ENCODE data around the gene THAP2.

THAP2 gene

GRCh38 chr12:71663561-71664410 lies at the start of gene THAP2, which contains the start of gene ZFC3H1:
Gene THAP2, plus strand, starts transcription at chr12:71664301. Its CDS starts 209 bp downstream, at chr12:71664510.
Gene ZFC3H1, minus strand, starts transcription at chr12:71663848. Its CDS starts 238 bp downstream, at chr12:71663610.
- DNase-seq (ENCODE audit: low read depth in 4 of 4, low spot score in 1 of 4), result peak; percentile 67 to 82 (median 78)

- DNase-seq (ENCODE audit: low read depth in 4 of 4, low spot score in 1 of 4), result no peak
Measured at GRCh38 chr12:71621938-71622337, 42.2 kb upstream of the THAP2 start.

- no peak for DNase-seq (ENCODE audit: low read depth in 4 of 4, low spot score in 1 of 4)
Measured at GRCh38 chr12:71625476-71625875, 38.6 kb upstream of the THAP2 start.

GRCh38 chr12:71626098-71626497 lies 38.0 kb upstream of the THAP2 start:
- no peak for DNase-seq (ENCODE audit: low read depth in 4 of 4, low spot score in 1 of 4)

- DNase-seq (ENCODE audit: low read depth in 4 of 4, low spot score in 1 of 4), result no peak
Measured at GRCh38 chr12:71626768-71627167, 37.3 kb upstream of the THAP2 start.

GRCh38 chr12:71627438-71628002 lies 36.6 kb upstream of the THAP2 start:
- no peak for DNase-seq (ENCODE audit: low read depth in 4 of 4, low spot score in 1 of 4)

GRCh38 chr12:71636704-71637115 lies 27.4 kb upstream of the THAP2 start:
- DNase-seq (ENCODE audit: low read depth in 4 of 4, low spot score in 1 of 4), result no peak

GRCh38 chr12:71638499-71638898 lies 25.6 kb upstream of the THAP2 start:
- no peak for DNase-seq (ENCODE audit: low read depth in 4 of 4, low spot score in 1 of 4)

- DNase-seq (ENCODE audit: low read depth in 4 of 4, low spot score in 1 of 4), result no peak
Measured at GRCh38 chr12:71639341-71639760, 24.8 kb upstream of the THAP2 start.

GRCh38 chr12:71640316-71640715 lies 23.8 kb upstream of the THAP2 start:
- DNase-seq (ENCODE audit: low read depth in 4 of 4, low spot score in 1 of 4), result no peak

GRCh38 chr12:71641390-71641789 lies 22.7 kb upstream of the THAP2 start:
- DNase-seq (ENCODE audit: low read depth in 4 of 4, low spot score in 1 of 4), result no peak

- no peak for DNase-seq (ENCODE audit: low read depth in 4 of 4, low spot score in 1 of 4)
Measured at GRCh38 chr12:71642264-71642663, 21.8 kb upstream of the THAP2 start.

- DNase-seq (ENCODE audit: low read depth in 4 of 4, low spot score in 1 of 4), result no peak
Measured at GRCh38 chr12:71645268-71645667, 18.8 kb upstream of the THAP2 start.

- DNase-seq (ENCODE audit: low read depth in 4 of 4, low spot score in 1 of 4), result no peak
Measured at GRCh38 chr12:71646512-71646911, 17.6 kb upstream of the THAP2 start.

GRCh38 chr12:71648537-71648936 lies 15.6 kb upstream of the THAP2 start:
- DNase-seq (ENCODE audit: low read depth in 4 of 4, low spot score in 1 of 4), result no peak

GRCh38 chr12:71649401-71649800 lies 14.7 kb upstream of the THAP2 start:
- no peak for DNase-seq (ENCODE audit: low read depth in 4 of 4, low spot score in 1 of 4)

- DNase-seq (ENCODE audit: low read depth in 4 of 4, low spot score in 1 of 4), result no peak
Measured at GRCh38 chr12:71652656-71653055, 11.4 kb upstream of the THAP2 start.

- DNase-seq (ENCODE audit: low read depth in 4 of 4, low spot score in 1 of 4), result no peak
Measured at GRCh38 chr12:71653137-71653536, 11.0 kb upstream of the THAP2 start.

GRCh38 chr12:71654200-71654599 lies 9.9 kb upstream of the THAP2 start:
- DNase-seq (ENCODE audit: low read depth in 4 of 4, low spot score in 1 of 4), result no peak

GRCh38 chr12:71655495-71655894 lies 8.6 kb upstream of the THAP2 start:
- no peak for DNase-seq (ENCODE audit: low read depth in 4 of 4, low spot score in 1 of 4)

- no peak for DNase-seq (ENCODE audit: low read depth in 4 of 4, low spot score in 1 of 4)
Measured at GRCh38 chr12:71655907-71656306, 8.2 kb upstream of the THAP2 start.

- DNase-seq (ENCODE audit: low read depth in 4 of 4, low spot score in 1 of 4), result no peak
Measured at GRCh38 chr12:71656740-71657139, 7.4 kb upstream of the THAP2 start.
